DND-41 (cell line): ENCODE results near the gene PKDCC.

Experiments
- CTCF ChIP-seq: IDR thresholded peaks from 2 replicates; pipeline ENCODE4 v1.5.1; 2012; ENCODE audit warnings: borderline replicate concordance, low read length, moderate library complexity, mild to moderate bottlenecking; ENCODE audit not compliant: poor library complexity, severe bottlenecking; ENCODE audit errors: extremely low read depth
- EZH2 ChIP-seq: IDR thresholded peaks from 3 replicates; pipeline ENCODE4 v1.6.1; 2012; ENCODE audit warnings: borderline replicate concordance, low read depth, mild to moderate bottlenecking, moderate library complexity, low read length, inconsistent platforms; ENCODE audit not compliant: severe bottlenecking

- TF ChIP-seq CTCF (peak; percentile 88), EZH2 (no peak)
Observed at GRCh38 chr2:42095923-42096408, 48.1 kb downstream of the PKDCC start.
